Astrocyte (in vitro differentiated cells and primary cell): ENCODE measurements around the gene TIMELESS.

ENCODE experiments used
- EZH2 ChIP-seq: IDR thresholded peaks from 2 replicates; pipeline ENCODE4 v1.6.1; 2012; ENCODE audit warnings: mild to moderate bottlenecking, low read length, inconsistent platforms; ENCODE audit not compliant: insufficient read depth
- TF ChIP-seq, protein P1 (sequence below): IDR thresholded peaks from 2 replicates; pipeline ENCODE4 v1.5.1; 2011; ENCODE audit warnings: low read depth, mild to moderate bottlenecking, inconsistent platforms, low read length, moderate library complexity; ENCODE audit not compliant: insufficient read depth

DNA sequence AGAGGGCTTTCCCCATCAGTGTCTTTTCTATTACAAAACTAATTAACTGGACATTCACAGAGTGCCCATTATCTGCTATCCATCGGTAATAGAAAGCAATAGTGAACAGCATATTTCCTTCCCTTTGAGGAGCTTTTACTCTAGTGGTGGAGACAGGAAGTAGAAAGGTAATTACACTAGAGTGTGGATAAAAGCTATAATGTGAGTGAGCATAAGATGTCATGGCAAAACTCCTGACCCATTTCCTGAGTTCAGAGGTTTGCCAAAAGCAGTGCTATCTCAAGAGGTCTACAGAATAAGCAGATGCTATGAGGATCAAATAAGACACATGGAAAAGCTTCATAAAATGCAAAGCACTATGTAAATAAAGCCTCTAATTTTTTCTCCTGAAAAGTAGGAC, 24.0 kb downstream of the TIMELESS start:
- TF ChIP-seq, protein P1, sequence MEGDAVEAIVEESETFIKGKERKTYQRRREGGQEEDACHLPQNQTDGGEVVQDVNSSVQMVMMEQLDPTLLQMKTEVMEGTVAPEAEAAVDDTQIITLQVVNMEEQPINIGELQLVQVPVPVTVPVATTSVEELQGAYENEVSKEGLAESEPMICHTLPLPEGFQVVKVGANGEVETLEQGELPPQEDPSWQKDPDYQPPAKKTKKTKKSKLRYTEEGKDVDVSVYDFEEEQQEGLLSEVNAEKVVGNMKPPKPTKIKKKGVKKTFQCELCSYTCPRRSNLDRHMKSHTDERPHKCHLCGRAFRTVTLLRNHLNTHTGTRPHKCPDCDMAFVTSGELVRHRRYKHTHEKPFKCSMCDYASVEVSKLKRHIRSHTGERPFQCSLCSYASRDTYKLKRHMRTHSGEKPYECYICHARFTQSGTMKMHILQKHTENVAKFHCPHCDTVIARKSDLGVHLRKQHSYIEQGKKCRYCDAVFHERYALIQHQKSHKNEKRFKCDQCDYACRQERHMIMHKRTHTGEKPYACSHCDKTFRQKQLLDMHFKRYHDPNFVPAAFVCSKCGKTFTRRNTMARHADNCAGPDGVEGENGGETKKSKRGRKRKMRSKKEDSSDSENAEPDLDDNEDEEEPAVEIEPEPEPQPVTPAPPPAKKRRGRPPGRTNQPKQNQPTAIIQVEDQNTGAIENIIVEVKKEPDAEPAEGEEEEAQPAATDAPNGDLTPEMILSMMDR = no peak
- TF ChIP-seq EZH2 = no peak
